LoVo (cell line): ENCODE results near the gene MEGF10.

Experiments
- DNase-seq: peaks from one replicate; pipeline ENCODE4 v3.0.0-alpha.2; 2016; ENCODE audit warnings: low spot score

Gene MEGF10

GRCh38 chr5:127369796-127370195 lies 79.2 kb downstream of the MEGF10 start:
- no peak for DNase-seq

- no peak for DNase-seq
Observed at GRCh38 chr5:127370631-127371030, 80.0 kb downstream of the MEGF10 start.

GRCh38 chr5:127373858-127374491 lies 83.4 kb downstream of the MEGF10 start:
- no peak for DNase-seq

- no peak for DNase-seq
Observed at GRCh38 chr5:127375124-127375523, 84.5 kb downstream of the MEGF10 start.

GRCh38 chr5:127375544-127376091 lies 85.0 kb downstream of the MEGF10 start:
- no peak for DNase-seq

GRCh38 chr5:127377651-127378050 lies 87.1 kb downstream of the MEGF10 start:
- no peak for DNase-seq

GRCh38 chr5:127385936-127386335 lies 95.3 kb downstream of the MEGF10 start:
- no peak for DNase-seq

GRCh38 chr5:127386557-127386956 lies 96.0 kb downstream of the MEGF10 start:
- DNase-seq = no peak

GRCh38 chr5:127389601-127390000 lies 99.0 kb downstream of the MEGF10 start:
- DNase-seq = no peak

GRCh38 chr5:127392762-127393161 lies 102.2 kb downstream of the MEGF10 start:
- no peak for DNase-seq

- DNase-seq = no peak
Observed at GRCh38 chr5:127396490-127397155, 106.0 kb downstream of the MEGF10 start.

GRCh38 chr5:127398508-127398907 lies 107.9 kb downstream of the MEGF10 start:
- no peak for DNase-seq

- no peak for DNase-seq
Observed at GRCh38 chr5:127399068-127399467, 108.5 kb downstream of the MEGF10 start.

GRCh38 chr5:127400539-127400938 lies 109.9 kb downstream of the MEGF10 start:
- no peak for DNase-seq

GRCh38 chr5:127400946-127401670 lies 110.5 kb downstream of the MEGF10 start:
- no peak for DNase-seq

- no peak for DNase-seq
Observed at GRCh38 chr5:127402361-127402760, 111.8 kb downstream of the MEGF10 start.

GRCh38 chr5:127404190-127404589 lies 113.6 kb downstream of the MEGF10 start:
- DNase-seq = no peak

- no peak for DNase-seq
Observed at GRCh38 chr5:127406326-127407121, 115.9 kb downstream of the MEGF10 start.

- no peak for DNase-seq
Observed at GRCh38 chr5:127409246-127409917, 118.8 kb downstream of the MEGF10 start.

- no peak for DNase-seq
Observed at GRCh38 chr5:127409921-127410675, 119.5 kb downstream of the MEGF10 start.

- DNase-seq = no peak
Observed at GRCh38 chr5:127410959-127411358, 120.4 kb downstream of the MEGF10 start.
